Endothelial cell of umbilical vein (primary cell): ENCODE measurements around the gene MAST4. TPM values are rescaled to one million over a fixed set of nuclear protein-coding genes. Genes with fewer than 3 reads are reported as not detected.

Source experiments
- BruUV-seq: library from RNA; stranded (reverse); fragments of 400-500 nt; replicated peaks from 2 replicates; lab custom pipeline; 2021; lab: Mats Ljungman, UMichigan
- CTCF ChIA-PET: fragments of 300-600, 350-600 bp; sonication (Branson Sonifier 250); formaldehyde crosslinking; loops from one replicate; lab custom pipeline; 2021; ENCODE audit warnings: antibody characterized with exemption, inconsistent platforms; lab: Charles Lee
- POLR2A ChIA-PET: fragments of 300-600, 350-600 bp; sonication (Branson Sonifier 250); formaldehyde crosslinking; loops from one replicate; lab custom pipeline; 2021; ENCODE audit warnings: antibody characterized with exemption, inconsistent platforms; lab: Charles Lee
- DNase-seq: peaks from one replicate; pipeline ENCODE4 v3.0.0-alpha.2; 2011; ENCODE audit warnings: low read depth, low spot score
- FAIRE-seq: peaks from 2 replicates; lab custom pipeline; 2011; peaks lifted over from hg19 to GRCh38; lab: Jason Lieb, UNC
- H2AFZ ChIP-seq: 2 replicates; pipeline ENCODE4 v1.6.0; 2012; ENCODE audit warnings: low read depth, low read length, control low read depth, inconsistent platforms
- H3K27ac ChIP-seq: 2 replicates; pipeline ENCODE4 v1.5.1; 2011; ENCODE audit warnings: low read depth, mild to moderate bottlenecking, control low read depth, low read length, moderate library complexity; ENCODE audit not compliant: insufficient read depth
- H3K27me3 ChIP-seq, 2 experiments: 2 replicates each; pipeline versions ENCODE4 v1.6.0 to v1.6.1; 2011; ENCODE audit warnings: low read length in 2 of 2, mixed read lengths in 1 of 2; ENCODE audit not compliant: control insufficient read depth in 2 of 2, insufficient read depth in 2 of 2
- H3K36me3 ChIP-seq, 2 experiments: 2 replicates in 1 of 2; 3 replicates in 1 of 2; pipeline ENCODE4 v1.5.1; 2011; ENCODE audit warnings: low read length in 2 of 2, mild to moderate bottlenecking in 1 of 2, moderate library complexity in 1 of 2; ENCODE audit not compliant: control insufficient read depth in 2 of 2, insufficient read depth in 2 of 2; ENCODE audit errors: extremely low read depth in 1 of 2
- H3K4me1 ChIP-seq: 3 replicates; pipeline ENCODE4 v1.5.1; 2011; ENCODE audit warnings: mild to moderate bottlenecking, low read length; ENCODE audit not compliant: control insufficient read depth, insufficient read depth; ENCODE audit errors: extremely low read depth
- H3K4me2 ChIP-seq: 2 replicates; pipeline ENCODE4 v1.6.1; 2011; ENCODE audit warnings: low read length, control low read depth, mixed read lengths; ENCODE audit not compliant: insufficient read depth
- H3K4me3 ChIP-seq, 3 experiments: fragments of 200-600 bp in 1 of 3; sonication (generic), shearing (Covaris generic) in 1 of 3; replicated peaks in 1 of 3; 2 replicates each; pipeline ENCODE4 v1.5.1; 2011 to 2016; ENCODE audit warnings: control low read depth in 3 of 3, low read length in 3 of 3, mild to moderate bottlenecking in 2 of 3, inconsistent platforms in 1 of 3, low read depth in 1 of 3, moderate library complexity in 1 of 3; ENCODE audit not compliant: insufficient read depth in 1 of 3
- H3K79me2 ChIP-seq: 2 replicates; pipeline ENCODE4 v1.6.0; 2012; ENCODE audit warnings: low read length, inconsistent platforms; ENCODE audit not compliant: control insufficient read depth, insufficient read depth
- H3K9ac ChIP-seq: replicated peaks from 2 replicates; pipeline ENCODE3; 2011; ENCODE audit warnings: low read length, control low read depth; ENCODE audit not compliant: insufficient read depth; ENCODE audit errors: extremely low read depth
- H3K9me1 ChIP-seq: replicated peaks from 3 replicates; pipeline ENCODE4 v1.6.0; 2011; ENCODE audit warnings: mild to moderate bottlenecking, low read length; ENCODE audit not compliant: control insufficient read depth, insufficient read depth; ENCODE audit errors: extremely low read depth
- H3K9me3 ChIP-seq: replicated peaks from 2 replicates; pipeline ENCODE4 v1.5.1; 2012; ENCODE audit warnings: low read length, inconsistent platforms; ENCODE audit not compliant: control insufficient read depth, insufficient read depth
- H4K20me1 ChIP-seq: replicated peaks from 2 replicates; pipeline ENCODE3; 2011; ENCODE audit warnings: mild to moderate bottlenecking, low read length; ENCODE audit not compliant: control insufficient read depth, insufficient read depth; ENCODE audit errors: extremely low read depth
- CTCF ChIP-seq, 2 donors: IDR thresholded peaks; 1 replicate in 1 of 2; 2 replicates in 1 of 2; pipeline ENCODE4 v1.5.1; 2011; ENCODE audit warnings: low read length in 2 of 2, mild to moderate bottlenecking in 2 of 2, moderate library complexity in 2 of 2, control low read depth in 1 of 2, inconsistent platforms in 1 of 2, low read depth in 1 of 2; ENCODE audit not compliant: insufficient read depth in 1 of 2; ENCODE audit errors: extremely low read depth in 1 of 2
- EZH2 ChIP-seq: IDR thresholded peaks from 2 replicates; pipeline ENCODE4 v1.6.1; 2012; ENCODE audit warnings: borderline replicate concordance, low read depth, mild to moderate bottlenecking, moderate library complexity, low read length, inconsistent platforms; ENCODE audit not compliant: severe bottlenecking
- FOS ChIP-seq: IDR thresholded peaks from 2 replicates; pipeline ENCODE4 v1.6.1; 2011; ENCODE audit warnings: mild to moderate bottlenecking, low read length, moderate library complexity, borderline replicate concordance; ENCODE audit not compliant: insufficient read depth
- GATA2 ChIP-seq: IDR thresholded peaks from 2 replicates; pipeline ENCODE4 v1.7.0; 2011; ENCODE audit warnings: low read depth, mild to moderate bottlenecking, moderate library complexity, mixed read lengths, low read length; ENCODE audit not compliant: insufficient read length, insufficient read depth
- JUN ChIP-seq: IDR thresholded peaks from 2 replicates; pipeline ENCODE4 v1.6.1; 2011; ENCODE audit warnings: borderline replicate concordance, low read depth; ENCODE audit not compliant: insufficient read length, insufficient read depth
- MYC ChIP-seq: IDR thresholded peaks from one replicate; pipeline ENCODE4 v1.6.1; 2011; ENCODE audit warnings: mild to moderate bottlenecking, low read depth, low read length
- POLR2A ChIP-seq: IDR thresholded peaks from 2 replicates; pipeline ENCODE4 v1.6.1; 2012; ENCODE audit warnings: low read depth, mild to moderate bottlenecking, control low read depth, low read length
- POLR2AphosphoS5 ChIP-seq: IDR thresholded peaks from 2 replicates; pipeline ENCODE4 v1.6.1; 2012; ENCODE audit warnings: low read depth, mild to moderate bottlenecking, control low read depth, low read length, moderate library complexity; ENCODE audit not compliant: insufficient read depth
- dilution Hi-C: fragments of 300-500 bp; cut with MboI; formaldehyde crosslinking; loops from one replicate; pipeline ENCODE4 v1.15.0; 2019; ENCODE audit warnings: low sequenced_read_pairs; ENCODE audit not compliant: extremely low pct_ligation_motif_present
- intact Hi-C: fragments of 100-400 bp; cut with micrococcal nuclease; formaldehyde crosslinking; loops from one replicate; pipeline ENCODE4 v1.10.0; 2022
- polyA plus RNA-seq, 4 experiments: library from polyadenylated mRNA; depleted of rRNA in 3 of 4; stranded (reverse) in 3 of 4; unstranded in 1 of 4; fragments of >200 nt; gene quantifications; 2 replicates each; pipeline versions ENCODE4 v1.2.1 to v1.2.3, GENCODE V29; 2011 to 2012; ENCODE audit warnings: missing spikeins in 1 of 4
- total RNA-seq: library from RNA; stranded (reverse); gene quantifications from 2 replicates; pipeline ENCODE4 v1.2.3, GENCODE V29; 2021
- TF ChIP-seq, protein P1 (sequence below): IDR thresholded peaks from 2 replicates; pipeline ENCODE4 v1.6.1; 2011; ENCODE audit not compliant: insufficient read depth, insufficient read length

Gene MAST4
- total and polyA plus RNA-seq, 2 donors (not counting 3 experiments of a cell fraction or from before 2014, with no cell fraction given): 40.2 to 116 TPM

GRCh38 chr5:66669086-66669861 lies 73.1 kb downstream of the MAST4 start:
- Histone ChIP-seq H3K27me3 (peaks cover 0 to 3% of the 10 kb centered on the region in 2 experiments), H3K4me1 (no peaks in the 10 kb centered on the region), H3K9me1 (no peaks in the 10 kb centered on the region), H3K4me3 (no peak overlapping the region), H3K9ac (no peak overlapping the region), H3K27ac (no peak overlapping the region), H3K9me3 (no peaks in the 10 kb centered on the region), H3K36me3 (no peaks in the 10 kb centered on the region), H4K20me1 (no peaks in the 10 kb centered on the region), H3K4me2 (no peak overlapping the region), H3K79me2 (no peaks in the 10 kb centered on the region), H2AFZ (no peak overlapping the region)
- no peak for TF ChIP-seq POLR2A
- TF ChIP-seq, protein P1, sequence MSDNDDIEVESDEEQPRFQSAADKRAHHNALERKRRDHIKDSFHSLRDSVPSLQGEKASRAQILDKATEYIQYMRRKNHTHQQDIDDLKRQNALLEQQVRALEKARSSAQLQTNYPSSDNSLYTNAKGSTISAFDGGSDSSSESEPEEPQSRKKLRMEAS: no peak
- no peak for TF ChIP-seq EZH2
- TF ChIP-seq CTCF (IDR thresholded peaks at IDR 0.05; ENCODE audit: extremely low read depth in 1 of 2, insufficient read depth in 1 of 2, low read depth in 1 of 2, low read length in 2 of 2): no peak
- TF ChIP-seq JUN: no peak
- no peak for TF ChIP-seq FOS
- no peak for TF ChIP-seq POLR2AphosphoS5
- no peak for TF ChIP-seq MYC
- TF ChIP-seq GATA2: no peak
- CTCF ChIA-PET: interaction anchor here (0.9 to 1.2 kb wide), 3 partner anchors 14 to 23 kb away, joined by 3 to 4 read pairs (median 3); no protein-coding TSS in a partner anchor
- FAIRE-seq (no peak), DNase-seq (no peak)
- POLR2A ChIA-PET: no interaction called here
- intact Hi-C loops (no loop called here), dilution Hi-C loops (no loop called here)
- BruUV-seq: no TSS peak
